ENCODE results near the gene WDR54.

Gene WDR54

DNA sequence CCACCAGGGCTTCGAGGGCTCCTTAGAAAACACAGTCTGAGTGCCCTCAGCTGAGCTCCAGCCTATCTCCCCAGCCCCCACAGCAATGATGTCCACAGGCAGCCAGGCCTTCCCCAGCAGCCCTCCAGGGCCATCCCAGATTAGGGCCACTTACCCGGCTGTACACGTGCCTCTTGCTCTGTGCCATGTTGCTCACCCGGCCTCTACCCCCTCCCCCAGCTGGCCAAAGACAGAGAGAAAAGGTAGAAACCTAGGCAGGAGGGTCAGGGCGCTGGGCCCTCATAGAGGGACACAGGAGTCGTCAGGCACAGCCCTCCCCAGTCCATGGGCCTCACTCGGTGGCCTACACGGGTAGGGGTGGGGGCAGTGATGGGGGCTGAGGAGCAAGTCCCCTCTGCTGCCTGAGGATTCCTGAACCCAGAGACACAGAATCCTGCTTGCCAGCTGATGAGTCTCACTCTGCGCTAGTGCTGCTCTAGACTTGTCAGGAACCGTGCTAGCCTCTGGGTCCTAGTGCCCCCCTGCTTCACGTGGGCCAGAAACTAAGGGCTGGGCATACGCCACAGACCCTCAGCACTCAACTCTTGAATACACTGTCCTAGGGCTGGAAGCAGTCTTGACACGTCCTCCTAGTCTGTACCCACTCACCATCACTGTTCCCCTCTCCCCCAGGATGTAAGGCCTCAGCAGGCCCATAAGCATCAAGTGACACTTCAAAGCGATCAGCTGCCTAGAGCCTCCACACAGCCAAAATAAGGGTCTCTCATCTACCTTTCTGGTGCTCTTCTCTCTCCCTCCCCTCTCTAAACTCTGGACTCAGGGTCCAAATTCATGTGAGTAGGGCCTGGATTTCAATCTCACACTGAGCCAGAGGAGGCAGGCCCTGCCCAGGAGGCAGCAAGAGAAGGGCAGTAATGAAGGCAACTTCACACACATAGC lies 41.4 kb upstream of the WDR54 start, which contains the start of gene DCTN1:
DCTN1 (minus strand) TSS at position 461 of the 939 bp plus-strand sequence; CDS start at position 187, 274 bp downstream.
- TF ChIP-seq, protein P1, sequence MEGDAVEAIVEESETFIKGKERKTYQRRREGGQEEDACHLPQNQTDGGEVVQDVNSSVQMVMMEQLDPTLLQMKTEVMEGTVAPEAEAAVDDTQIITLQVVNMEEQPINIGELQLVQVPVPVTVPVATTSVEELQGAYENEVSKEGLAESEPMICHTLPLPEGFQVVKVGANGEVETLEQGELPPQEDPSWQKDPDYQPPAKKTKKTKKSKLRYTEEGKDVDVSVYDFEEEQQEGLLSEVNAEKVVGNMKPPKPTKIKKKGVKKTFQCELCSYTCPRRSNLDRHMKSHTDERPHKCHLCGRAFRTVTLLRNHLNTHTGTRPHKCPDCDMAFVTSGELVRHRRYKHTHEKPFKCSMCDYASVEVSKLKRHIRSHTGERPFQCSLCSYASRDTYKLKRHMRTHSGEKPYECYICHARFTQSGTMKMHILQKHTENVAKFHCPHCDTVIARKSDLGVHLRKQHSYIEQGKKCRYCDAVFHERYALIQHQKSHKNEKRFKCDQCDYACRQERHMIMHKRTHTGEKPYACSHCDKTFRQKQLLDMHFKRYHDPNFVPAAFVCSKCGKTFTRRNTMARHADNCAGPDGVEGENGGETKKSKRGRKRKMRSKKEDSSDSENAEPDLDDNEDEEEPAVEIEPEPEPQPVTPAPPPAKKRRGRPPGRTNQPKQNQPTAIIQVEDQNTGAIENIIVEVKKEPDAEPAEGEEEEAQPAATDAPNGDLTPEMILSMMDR (IDR thresholded peaks at IDR 0.05), result no peak

- TF ChIP-seq, protein P1 (IDR thresholded peaks at IDR 0.05), result no peak
Observed at GRCh38 chr2:74381751-74382150, 39.8 kb upstream of the WDR54 start.

GRCh38 chr2:74383254-74383653 lies 38.3 kb upstream of the WDR54 start:
- TF ChIP-seq, protein P1 (IDR thresholded peaks at IDR 0.05), result no peak

DNA sequence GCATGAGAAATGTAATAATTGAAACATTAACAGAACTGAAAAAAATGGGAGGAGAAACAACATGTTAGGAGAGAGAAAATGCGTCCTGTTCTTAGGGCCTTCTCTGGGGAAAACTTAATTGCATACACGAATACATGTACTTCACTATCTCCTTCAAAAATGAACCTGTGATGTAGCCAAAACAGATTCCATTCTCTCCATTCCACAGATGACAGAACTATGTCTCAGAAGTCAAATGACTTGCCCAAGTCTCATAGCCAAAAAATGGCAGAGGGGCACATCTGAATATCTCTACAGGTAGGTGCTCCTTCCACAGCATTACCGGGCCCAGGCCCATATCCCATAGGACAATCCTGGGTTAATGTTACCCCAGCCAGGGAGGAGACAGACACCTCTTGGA lies 37.5 kb upstream of the WDR54 start:
- TF ChIP-seq, protein P1 (IDR thresholded peaks at IDR 0.05), result no peak

DNA sequence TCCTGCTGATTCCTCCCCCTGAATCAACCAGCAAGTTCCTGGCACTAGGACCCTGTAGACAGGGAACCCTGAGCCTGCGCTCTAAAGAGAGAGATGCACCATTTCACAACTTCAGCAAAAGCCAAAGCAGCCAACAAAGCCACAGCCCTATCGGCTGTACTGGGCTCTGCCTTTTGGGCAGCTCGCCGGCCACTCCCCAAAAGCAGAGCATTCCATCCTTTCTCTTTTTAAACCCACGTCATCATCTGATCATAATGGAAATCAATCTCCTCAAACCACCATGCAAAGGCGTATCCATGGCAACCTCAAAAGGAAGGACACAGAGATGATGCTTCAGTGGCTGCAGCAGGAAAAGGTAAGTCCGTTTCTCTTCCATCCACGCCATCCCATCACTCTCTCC lies 36.1 kb upstream of the WDR54 start:
- TF ChIP-seq, protein P1 (IDR thresholded peaks at IDR 0.05), result no peak

- TF ChIP-seq, protein P1 (IDR thresholded peaks at IDR 0.05), result no peak
Observed at GRCh38 chr2:74387346-74387745, 34.2 kb upstream of the WDR54 start.

- TF ChIP-seq, protein P1 (IDR thresholded peaks at IDR 0.05), result no peak
Observed at GRCh38 chr2:74390606-74391005, 30.9 kb upstream of the WDR54 start.

Measured in LNCAP (cell line).